GM21381 (cell line): ENCODE data around the gene RTN4R.

ENCODE experiments used
- ATAC-seq: cut with Tn5 transposase; IDR thresholded peaks from one replicate; pipeline ENCODE4 v1.9.1; 2021; ENCODE audit warnings: mild to moderate bottlenecking, moderate library complexity; ENCODE audit not compliant: unreplicated experiment

RTN4R gene

DNA sequence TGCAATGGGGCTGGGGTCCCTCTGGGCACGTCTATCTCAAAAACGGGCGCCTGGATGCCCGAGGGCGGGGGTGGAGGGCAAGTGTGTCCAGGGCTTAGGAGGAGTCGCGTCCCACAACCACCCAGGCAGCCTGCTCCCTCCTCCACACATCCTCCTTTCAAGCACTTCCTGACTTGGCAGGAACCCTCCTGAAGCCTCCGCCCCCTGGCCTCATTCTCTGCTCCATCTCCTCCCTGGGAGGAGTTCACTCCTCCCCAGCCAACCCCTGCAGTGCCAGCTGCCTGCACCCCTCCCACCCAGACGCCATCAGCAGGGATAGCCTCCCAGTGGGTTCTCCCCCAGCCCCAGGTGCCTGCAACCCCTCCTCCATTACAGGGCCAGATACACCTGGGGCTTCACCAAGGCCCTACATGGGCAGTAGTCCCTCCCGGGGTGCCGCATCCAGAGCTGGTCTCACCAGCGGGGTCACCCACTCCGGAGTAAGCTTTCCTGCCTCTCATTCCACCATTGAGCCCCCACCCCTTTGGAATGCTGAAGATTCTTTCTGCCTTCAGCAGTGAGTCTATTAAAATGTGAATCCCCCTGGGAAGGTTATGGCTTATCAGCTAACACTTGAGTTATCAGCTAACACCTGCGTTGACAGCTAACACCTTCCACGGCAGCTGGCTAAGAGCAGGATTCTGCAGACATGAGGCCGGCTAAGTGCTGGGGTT, 24.4 kb downstream of the RTN4R start:
- ATAC-seq: no peak

DNA sequence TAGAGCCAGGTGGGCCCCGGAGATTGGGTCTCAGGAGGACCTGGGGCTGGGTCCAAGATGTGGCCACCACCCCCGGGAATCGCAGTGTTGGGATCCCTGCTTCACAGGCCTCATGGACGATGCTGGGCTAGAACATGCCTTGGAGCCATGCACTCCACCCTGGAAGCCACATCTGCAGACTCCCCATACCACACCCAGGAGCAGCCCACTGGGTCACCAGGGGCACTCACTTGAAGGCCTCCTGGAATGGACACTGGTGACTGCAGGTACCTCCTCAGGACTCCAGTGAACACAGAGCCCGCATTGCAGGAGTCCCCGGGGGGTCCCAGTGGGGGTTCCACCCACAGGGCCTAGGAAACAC, 25.0 kb downstream of the RTN4R start:
- ATAC-seq: no peak

DNA sequence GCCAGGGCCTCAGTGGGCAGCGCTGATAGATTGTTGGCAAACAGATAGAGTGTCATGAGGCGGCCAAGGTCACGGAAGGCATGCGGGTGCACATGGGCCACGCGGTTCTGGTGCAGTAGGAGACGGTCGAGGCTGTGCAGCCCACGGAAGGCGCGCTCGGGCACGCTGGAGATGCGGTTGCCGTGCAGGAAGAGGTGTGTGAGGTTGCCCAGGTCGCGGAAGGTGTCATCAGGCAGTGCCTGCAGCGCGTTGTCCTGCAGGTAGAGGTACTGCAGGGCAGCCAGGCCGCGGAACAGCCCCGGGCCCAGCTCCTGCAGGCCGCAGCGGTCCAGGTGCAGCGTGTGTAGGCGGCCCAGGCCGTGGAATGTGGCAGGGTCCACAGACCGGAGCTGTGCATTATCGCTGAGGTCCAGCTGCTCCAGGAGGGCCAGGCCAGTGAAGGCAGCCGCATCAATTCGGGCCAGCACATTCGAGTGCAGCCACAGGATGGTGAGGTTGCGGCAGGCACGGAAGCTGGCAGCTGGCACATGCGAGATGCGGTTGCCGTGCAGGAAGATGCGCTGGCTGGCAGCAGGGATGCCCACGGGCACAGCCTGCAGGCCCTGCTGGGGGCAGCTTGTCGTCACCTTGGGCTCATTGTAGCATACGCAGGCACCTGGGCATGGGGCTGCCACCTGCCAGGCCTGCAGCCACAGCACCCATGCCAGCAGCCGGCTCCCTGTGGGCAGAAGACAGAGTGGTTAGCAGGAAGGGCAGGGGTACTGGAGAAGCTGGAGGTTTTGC, 25.5 kb downstream of the RTN4R start:
- no peak for ATAC-seq

DNA sequence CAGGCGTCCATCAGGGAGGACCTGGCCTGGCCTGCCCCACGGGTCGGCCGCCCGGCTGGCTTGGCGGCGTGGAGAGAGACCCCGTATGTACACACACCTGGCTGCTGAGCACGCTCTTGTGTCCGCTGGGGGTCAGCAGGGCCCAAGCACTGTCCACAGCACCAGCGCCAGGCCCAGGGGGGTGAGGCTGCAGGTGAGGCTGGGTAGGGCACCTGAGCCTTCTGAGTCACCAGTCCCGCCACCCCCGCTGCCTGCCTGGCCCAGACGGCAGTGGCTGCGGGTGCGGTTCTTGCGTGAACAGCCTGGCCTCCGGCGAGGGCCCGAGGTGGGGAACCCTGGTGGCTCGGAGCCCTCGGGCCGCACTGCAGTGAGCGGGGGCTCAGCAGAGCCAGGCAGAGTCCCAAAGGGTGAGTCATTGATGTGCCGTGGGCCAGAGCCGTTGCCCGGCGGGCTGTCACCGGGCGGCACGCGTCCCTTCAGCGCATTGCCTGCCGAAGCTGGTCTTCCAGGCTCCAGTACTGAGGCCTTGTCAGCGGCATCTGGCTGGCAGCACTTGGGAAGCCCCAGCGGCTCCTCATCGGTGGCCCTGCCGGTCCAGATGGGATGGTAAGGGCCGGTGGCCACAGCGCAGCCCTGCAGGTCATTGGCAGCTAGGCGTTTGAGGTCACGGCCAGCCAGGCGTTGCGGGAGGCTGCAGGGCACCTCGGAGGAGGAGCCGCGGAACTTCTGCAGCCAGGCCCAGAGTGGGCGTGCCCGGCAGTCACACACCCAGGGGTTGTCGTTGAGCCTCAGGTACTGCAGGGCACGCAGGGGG, 26.3 kb downstream of the RTN4R start:
- ATAC-seq: no peak

DNA sequence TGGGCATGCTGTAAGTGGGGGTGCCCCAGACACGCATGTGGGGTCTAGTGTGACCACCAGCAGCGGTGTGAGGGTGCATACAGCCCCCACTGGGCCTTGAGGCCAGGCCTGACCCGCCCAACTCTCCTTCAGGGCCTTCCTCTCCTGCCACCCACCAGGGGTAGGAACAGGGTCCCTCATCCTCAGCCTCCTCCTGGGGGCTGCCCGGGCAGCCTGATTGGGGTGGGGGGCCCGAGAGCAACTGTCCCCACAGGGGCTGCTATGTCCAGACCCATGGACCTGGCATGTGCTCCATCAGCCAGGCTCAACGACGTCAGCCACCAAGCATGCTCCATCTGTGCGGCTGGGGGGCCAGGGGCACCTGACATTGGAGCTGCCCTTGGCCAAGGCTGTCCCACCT, 27.2 kb downstream of the RTN4R start:
- no peak for ATAC-seq

DNA sequence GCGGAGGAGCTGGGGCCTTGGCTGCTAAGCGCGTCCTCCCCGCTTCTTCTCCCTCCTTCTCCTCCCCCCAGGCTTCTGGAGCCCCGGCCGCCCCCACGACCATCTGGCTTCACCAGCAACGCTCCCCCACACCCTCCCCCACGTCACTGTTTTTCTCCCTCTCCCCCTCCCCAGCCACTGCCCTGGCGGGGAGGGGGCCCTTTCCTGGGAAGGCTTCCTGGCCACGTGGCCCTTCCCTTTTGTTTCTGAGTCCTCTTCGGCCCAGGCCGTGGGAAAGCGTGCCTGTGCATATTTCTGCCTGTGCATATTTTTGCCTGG, 27.7 kb downstream of the RTN4R start:
- ATAC-seq: no peak

DNA sequence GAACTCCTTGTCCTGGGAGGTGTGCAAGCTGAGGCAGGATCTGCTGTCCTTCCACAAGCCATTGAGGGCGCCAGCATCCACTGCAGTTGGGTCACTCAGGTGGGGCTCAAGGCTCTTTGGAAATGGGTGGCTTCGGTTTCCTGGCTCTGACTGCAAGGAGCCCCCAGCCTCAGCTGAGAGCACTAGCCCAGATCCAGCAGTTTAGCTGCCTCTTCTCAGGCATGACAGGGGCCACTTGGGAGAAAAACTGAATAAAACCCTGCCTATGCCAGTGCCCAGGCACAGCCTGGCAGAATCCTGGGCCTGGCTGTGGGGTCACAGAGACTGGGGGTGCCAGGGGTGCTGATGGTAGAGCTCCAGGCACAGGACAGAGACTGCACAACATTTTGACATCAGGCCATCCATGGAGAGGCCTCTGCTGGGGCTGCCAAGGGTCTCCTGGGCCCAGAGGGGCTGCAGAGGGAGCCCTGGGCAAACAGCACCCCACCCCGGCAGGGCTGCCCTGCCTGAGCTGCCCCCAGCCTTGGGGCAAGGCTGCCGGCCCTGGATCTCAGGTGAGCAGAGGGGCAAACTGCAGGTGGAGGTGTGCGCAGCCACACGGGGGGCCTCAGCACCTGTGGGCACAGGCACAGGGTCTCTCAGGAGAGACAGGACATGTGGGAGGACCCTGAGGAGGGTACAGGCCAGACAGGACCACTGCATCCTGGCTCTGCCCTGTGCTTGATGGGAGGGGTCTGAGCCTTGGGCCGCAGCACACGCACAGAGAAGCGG, 28.3 kb downstream of the RTN4R start:
- no peak for ATAC-seq

DNA sequence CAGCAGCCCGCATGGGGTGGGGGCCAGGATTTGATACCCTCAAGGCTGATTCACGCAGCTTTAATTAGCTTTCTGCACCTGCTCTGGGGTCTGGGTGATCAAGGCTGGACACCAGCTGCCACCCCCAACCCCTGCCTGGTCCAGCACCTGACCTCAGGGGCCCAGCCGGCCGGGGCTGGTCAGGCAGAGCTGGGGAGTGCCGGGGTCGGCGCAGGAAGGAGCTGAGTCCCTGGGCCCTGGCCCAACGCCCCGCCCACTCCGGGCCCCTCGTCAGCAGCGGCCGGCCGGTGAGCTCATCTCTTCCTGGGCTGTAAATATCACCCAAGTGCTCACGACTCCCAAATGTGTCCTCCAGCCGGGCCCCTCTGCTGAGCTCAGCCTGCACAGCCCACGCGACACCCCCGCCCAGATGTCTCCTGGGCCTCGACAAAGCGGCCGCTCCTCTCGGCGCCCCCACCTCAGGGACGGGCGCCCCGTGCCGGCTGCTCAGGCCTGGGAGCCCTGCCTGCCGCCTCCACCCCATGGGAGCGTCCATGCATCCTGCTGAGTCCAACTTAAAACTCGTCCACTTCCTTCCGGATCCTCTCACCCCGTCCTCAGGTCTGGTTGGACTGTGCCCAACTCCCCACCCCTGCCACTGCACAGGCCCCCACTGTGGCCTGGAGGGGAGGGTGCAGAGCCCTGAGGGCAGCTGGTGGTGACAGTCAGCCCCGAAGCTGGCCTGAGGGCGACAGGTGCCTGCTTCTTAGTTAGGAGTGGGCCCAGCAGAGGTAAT, 29.0 kb downstream of the RTN4R start:
- ATAC-seq: no peak

DNA sequence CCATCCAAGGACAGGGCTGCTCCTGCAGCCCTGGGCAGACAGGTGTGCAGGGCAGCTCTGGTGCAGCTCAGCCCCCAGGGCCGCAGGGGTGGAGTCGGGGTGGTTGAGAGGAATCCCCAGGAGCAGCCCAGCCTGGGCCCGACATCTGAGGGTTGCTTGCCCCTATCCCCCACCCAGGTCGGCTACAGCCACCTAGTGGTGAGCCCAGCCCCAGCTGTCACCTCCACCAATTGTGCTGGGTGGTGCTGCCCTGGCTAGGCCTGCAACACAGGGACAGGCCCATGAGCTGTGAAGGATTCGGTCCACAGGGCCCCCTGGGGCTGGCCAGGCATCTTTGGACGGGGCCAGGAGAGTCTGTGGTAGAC, 29.6 kb downstream of the RTN4R start:
- ATAC-seq: peak; percentile 60

DNA sequence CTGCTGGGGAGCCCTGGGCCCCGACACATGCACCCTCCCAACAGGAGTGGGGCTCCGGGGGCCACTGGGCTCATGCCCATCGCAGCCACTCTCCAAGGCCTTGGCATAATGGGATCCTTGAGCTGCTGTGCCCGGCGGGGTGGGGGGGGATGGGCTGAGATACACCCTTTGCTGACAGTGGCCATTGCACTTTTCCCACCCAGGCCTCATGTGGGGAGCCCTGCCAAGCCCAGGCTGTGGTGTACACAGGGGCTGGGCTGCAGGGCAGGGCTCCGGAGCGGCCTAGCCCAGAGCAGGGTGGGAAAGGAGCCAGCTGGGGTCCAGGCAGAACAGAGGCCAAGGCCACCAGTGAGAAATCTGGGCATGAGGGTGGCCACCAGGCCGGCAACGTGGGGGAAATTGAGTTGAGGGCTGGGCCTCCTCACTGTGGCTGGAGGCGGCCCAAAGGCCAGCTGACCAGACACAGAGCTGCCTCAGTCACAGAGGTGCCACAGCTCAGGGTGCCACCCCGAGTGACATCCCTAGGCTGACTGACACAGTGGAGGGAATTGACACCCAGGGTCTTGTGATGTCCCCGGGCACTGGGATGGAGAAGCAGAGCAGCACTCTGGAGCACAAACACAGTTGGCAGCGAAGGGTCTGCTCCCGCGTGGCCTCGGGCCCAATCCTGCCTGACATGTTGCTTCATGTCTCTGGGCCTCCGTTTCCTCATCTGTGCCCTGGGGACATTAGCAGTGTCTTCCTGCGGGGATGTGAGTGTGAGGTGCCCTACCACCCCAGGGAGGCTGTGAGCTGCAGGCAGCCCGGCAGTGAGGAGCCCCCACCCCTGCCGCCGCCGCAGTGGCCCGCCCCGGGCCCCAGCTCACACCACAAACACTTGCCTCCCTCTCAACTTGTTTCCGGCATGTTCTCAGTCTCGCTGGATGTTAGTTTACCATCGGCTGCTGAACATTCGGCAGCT, 30.4 kb downstream of the RTN4R start:
- ATAC-seq: peak; percentile 21

DNA sequence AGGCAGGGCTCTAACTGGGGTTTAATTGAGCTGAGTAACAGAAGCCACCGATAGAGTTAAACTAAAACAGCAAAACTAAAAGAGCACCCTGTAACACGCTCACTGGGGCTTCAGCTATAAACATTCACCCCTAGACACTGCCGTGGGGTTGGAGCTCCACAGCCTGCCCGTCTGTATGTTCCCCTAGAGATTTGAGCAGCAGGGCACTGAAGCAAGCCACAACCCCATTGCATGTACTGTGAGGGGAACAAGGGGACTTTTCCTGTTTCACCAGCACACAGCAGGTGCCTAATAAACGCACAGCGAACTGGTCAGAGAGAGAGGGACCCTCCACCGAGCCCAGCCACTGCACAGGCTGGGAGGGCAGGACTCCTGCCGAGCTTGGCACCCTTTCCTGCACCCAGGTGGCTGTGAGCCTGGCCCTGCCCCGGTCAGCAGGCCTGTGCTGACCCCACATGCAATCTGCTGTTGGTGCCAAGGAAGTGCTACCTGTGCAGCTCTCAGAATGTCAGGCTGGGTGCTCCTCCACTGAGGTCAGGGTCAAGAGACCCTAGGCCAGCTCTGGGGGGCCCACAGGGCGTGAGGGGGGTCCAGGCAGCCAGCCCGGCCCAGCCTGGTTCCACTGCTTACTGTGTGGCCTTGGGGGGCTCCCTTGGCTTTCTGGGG, 31.9 kb downstream of the RTN4R start:
- no peak for ATAC-seq

DNA sequence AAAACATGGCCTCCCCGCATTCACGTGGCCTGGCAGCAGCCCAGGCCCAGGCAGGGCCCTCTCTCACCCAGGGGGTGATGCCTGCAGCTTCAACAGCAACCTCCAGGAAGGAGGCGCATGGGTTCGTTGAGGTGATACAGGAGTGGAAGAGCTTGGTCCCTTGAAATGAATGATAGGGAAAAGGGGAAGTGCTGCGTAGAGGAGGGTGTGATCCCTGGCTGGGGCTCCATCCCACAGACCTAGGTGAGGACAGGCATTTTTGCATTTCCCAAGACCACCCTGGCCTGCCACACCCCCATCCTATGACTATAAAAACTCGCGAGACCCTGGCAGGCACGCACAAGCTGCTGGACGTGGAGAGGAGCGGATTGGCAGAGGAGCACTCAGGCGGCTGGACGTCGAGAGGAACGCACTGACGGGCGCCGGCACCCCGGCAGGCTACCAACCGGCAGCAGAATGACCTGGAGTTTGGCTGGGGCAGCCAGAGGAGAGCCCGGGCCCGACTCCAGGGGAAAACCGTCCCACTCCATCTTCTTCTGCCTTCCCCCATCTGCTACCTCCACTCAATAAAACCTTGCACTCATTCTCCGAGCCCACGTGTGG, 32.6 kb downstream of the RTN4R start:
- ATAC-seq: no peak

DNA sequence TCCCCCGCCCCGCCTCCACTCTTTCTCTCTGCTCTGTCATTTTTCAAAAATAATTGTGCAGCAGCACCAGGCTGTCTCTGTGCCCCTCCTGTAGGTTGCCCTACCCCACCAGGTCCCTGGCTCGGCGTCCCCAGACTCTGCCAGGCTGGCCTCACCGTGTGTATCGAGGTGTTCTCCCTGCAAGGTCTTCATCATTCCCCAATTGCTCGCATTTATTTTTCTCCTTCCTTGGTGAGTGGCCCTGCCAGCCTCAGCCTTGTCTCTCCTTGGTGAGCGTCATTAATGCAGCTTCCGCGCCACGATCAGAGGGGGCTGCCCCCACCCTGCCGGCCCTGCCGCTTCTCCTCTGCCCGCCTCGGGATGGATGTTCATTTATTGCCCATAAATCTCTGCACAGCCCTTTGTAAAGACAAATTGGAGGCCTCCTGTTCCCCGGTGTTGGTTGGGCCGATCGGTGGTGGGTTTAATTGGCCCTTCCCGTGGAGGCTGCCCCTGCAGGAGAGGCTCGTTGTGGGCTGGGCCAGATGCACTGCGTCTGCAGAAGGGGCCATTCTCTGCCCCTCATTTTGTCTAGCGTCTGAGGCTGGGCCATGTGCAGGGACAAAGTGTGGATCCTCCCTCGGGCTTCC, 33.2 kb downstream of the RTN4R start:
- ATAC-seq: no peak

DNA sequence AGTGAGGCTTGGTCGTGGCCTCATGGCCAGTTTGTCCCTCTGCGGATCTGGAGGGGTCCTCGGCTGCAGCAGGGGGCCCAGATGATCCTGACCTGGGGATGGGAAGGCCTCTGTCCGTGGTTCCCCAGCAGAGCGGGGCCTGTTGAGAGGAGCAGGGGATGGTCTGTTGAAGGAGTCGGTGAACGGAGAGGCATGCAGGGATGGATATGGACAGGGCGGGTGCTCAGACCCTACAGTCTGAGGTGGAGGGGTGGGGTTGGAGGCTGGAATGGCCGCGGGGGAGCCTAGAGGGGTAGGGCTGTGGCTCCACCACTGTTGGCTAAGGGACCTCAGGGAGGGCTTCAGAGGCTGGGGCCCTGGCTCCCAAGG, 33.8 kb downstream of the RTN4R start:
- no peak for ATAC-seq

DNA sequence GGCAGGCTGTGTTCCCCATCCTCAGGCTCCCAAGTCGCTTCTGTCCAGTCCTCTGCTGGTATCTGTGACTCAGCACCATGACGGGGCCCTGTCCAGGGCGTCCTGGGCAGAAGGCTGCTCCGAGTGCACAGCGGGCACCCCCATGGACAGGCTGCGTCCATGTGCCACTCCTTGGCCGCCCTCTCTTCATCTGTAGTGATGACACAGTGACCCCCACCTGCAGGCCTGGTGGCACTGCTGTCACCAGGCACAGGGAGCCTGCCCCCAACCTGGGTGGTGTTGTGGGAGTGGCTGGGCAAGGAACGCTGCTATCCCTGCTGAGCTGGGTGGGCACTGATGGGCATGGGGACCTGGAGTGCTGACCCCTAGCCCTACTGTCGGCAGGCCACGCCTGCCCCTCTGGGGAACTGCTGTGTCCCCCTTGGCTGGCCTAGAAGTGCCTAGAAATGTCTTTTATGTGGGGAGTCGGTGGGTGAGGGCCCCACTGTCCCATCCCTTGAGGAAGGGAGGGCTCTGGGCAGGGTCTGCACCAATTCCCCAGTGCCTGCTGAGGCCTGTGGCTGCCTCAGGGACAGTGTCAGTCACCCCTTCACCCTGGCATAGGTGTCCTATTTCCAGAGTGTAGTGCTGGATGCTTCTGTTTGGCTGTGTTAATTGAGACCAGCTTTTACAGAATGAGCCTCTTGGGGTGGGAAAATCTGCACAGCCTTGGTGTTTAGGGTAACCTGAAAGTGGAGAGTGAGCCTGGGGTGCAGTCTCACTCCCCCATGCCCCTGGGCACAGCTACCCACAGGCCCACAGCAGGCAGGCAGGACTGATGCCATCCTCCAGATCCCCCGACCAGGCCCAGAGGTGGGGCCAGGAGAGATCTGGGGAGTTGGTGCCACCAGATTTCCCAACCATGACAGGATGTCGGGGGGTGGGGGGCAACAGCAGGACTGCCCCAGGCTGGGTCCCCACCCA, 34.5 kb downstream of the RTN4R start:
- ATAC-seq: no peak

DNA sequence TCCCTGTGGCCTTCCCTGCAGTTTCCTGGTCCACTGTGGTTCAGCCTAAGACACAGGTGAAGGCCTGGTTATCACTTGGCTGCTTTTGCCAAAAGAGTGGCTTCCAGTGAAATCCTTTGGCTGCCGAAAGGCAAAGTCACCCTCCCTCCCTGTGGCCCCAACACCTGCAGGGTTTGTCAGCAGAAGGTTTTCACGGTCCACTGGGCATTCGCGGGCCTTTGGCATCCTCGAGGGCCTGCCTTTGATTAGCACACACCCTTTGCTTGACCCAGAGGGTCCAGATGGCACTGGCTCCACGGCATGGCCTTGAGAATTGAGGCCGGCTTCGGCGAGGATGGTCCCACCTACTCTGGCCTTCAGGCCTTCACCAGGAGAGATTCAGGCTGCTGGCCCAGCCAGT, 35.3 kb downstream of the RTN4R start:
- no peak for ATAC-seq

DNA sequence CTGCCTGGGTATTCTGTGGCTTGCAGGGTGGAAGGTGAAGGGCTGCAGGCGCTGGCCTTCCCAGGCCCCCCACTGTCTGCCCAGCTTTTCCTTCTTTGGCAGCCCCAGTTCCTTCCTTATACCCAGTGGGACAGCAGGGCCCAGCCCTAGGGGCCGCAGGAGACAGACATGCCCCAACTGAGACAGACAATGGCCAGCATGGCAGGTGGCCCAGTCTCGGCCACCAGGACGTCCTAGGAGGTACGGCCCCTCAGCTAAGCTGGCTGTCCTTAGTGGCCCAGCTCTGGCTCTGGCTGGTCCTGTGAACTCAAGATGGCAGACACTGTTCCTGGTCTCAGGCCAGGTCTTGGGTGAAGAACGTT, 35.9 kb downstream of the RTN4R start:
- ATAC-seq: no peak
